ENCODE results near the gene RGPD3.
"Not testable (repeated sequence)": the region's sequence is repeated elsewhere in the genome, so short reads cannot be mapped to it uniquely, and the experiment has no call there.

RGPD3 gene

DNA sequence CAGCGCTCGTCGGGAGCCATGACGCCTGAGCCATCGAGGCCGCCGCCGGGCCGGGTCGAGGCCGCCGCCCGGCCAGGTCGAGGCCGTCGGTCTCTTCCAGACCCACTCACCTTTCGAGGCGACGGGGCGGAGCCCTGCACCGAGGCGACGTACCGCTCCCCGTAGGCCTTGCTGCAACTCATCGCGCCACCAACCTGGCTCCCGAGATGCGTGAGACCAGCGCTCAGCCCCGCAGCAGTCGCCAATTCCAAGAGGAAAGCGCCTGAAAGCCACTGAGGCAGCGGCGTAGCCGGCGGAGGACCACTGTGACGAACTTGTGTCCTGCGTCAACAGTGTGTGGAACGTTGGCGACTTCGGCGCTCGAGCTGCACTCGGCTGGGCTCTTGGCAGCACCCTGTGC, at the start of gene RGPD3:
Gene RGPD3 (minus strand): TSS at position 307 of the 400 bp plus-strand sequence. CDS start 125 bp downstream, at position 182.
- DNase-seq, result not testable (repeated sequence)

DNA sequence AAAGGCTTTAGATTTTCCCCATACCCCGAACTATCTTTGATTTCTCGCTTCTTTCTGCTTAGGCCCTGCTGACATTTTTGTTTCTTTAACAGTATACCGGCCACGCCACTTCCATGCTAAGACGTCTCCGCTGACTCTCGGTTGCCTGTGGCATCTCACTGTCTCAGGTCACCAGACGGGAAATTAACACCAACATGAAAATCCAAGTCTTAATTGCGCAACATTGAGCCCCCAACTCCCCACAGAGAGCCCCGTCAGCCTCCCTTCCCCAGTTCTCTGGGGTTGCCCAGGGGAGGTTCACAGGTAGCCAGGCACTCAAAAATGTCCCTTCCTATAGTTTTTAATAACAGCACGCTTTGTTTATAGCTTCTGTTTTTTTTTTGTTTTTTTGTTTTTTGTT, 49.1 kb upstream of the RGPD3 start:
- no peak for DNase-seq

DNA sequence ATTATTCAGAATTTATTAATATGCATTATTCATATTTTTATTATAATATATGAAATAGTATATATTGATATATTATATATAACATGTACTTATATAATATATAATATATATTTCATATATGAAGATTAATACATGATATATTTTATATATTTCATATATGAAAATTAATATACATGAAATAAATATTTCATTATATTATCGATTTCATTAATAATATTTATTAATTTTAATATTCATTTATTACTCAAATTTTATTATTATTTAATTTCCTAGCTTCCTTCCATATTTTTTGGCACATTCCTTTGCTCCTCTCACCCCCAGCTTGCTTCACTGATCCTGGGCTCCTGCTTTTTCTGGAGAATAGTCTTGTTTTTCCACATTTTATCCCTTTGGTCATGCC, 48.7 kb upstream of the RGPD3 start:
- no peak for DNase-seq

DNA sequence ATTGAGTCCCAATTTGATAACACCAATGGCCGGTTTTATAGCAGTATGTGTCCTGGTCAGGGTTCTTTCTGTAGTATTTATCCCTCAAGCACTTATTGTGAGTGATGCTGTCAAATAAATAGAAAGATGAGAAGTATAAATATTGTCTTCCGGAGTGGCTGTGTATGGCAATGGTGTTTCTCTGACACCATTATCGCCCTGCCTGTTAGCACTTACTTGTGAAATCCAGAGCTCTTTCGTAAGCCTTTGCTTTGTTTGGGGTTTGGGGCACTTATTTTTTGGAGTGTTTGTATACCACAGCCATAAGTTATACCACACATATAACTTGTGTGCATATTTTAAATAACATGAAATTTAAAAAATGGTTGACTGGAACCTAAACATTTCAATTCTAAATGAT, 48.2 kb upstream of the RGPD3 start:
- DNase-seq, result no peak

DNA sequence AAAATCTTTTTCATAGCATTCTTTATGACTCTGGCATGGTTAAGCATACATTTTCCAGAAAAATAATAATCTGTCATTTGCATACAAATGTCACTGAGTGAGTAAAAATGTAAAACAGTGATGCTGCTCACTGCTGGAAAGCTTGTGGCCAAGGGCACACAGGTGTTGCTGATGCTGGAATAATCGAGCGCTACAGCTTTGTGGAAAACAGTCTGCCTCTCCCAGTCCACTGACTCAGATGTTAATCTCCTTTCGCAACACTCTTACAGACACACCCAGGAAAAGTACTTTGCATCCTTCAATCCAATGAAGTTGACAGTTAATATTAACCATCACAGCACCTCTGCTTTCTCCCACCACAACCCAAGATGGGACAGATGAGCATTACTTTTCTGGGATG, 46.6 kb upstream of the RGPD3 start:
- DNase-seq, result not testable (repeated sequence)

- not testable (repeated sequence) for DNase-seq
These were observed 45.2 kb upstream of the RGPD3 start for GRCh38 chr2:106513391-106513790.

DNA sequence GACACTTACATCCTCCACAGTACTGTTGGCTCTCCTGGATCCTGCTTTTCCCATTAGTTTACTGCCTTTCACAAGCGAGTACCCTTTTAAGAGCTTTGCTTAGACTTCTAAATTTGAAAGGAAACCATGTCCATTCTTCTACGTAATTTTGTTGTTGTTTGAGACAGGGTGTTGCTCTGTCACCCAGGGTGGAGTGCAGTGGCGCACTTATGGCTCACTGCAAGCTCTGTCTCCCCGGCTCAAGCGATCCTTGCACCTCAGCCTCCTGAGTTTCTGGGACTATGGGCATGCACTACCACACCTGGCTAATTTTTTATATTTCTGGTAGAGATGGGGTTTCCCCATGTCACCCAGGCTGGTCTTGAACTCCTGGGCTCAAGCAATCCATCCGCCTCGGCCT, 43.7 kb upstream of the RGPD3 start:
- DNase-seq, result not testable (repeated sequence)

- DNase-seq, result peak; percentile 16
These were observed 43.3 kb upstream of the RGPD3 start for GRCh38 chr2:106511476-106511901.

- not testable (repeated sequence) for DNase-seq
These were observed 42.6 kb upstream of the RGPD3 start for GRCh38 chr2:106510791-106511190.

GRCh38 chr2:106509374-106509770, 41.2 kb upstream of the RGPD3 start:
- DNase-seq, result not testable (repeated sequence)

DNA sequence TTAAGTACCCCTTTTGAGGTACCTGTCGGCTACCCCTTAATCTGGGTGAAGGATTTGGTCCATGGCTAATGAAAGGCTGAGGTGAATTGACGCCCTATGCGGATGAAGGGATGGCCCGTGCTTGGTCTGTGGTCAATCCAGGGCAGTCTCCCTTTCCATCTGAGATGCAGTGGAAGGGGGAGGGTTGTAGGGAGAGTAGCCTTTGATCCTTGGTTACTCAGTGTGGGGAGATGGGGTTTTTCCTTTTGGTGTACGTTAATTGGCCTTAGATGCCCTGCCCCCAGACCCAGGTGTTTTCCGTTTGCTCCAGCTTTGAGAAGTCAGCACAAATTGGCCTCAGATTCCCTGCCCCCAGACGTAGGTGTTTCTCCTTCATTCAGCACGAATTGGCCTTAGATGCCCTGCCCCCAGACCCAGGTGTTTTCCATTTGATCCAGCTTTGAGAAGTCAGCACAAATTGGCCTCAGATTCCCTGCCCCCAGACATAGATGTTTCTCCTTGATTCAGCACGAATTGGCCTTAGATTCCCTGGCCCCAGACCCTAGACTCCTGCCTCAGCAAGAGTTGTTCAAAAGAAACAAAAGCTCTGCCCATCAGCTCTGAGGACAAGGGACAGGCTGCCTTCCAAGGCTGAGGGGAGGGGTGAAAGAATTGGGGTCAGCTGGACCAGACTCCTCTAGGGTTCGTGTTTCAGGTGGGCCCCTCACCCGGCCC, 40.6 kb upstream of the RGPD3 start:
- not testable (repeated sequence) for DNase-seq

DNA sequence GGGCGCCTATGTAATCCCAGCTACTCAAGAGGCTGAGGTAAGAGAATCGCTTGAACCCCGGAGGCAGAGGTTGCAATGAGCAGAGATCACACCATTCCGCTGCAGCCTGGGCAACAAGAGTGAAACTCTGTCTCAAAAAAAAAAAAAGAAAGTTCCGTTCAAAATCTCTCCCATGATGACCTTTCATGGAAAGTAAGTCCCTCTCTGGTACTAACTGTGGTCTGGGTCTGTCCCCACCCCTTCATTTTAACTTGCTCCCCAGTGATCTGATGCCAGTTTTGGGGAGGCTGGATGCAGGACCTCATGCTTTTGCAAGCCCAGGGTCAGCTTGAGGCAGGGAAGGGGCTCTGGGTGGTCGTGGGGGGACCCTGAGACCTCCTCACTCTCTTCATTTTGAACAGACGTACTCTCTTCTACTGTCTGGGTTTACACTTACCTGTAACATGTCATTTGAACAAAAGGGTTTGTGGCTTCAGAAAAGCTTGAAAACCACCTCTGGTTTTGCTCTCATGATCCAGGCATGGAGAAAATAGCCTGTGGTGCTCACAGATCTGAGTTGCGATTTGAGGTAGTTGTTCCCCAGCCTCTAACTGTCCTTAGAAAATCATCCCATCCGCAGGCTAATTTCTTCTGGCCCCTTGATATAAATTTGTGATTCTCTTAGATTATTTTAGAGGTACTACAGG, 37.9 kb upstream of the RGPD3 start:
- DNase-seq, result not testable (repeated sequence)

DNA sequence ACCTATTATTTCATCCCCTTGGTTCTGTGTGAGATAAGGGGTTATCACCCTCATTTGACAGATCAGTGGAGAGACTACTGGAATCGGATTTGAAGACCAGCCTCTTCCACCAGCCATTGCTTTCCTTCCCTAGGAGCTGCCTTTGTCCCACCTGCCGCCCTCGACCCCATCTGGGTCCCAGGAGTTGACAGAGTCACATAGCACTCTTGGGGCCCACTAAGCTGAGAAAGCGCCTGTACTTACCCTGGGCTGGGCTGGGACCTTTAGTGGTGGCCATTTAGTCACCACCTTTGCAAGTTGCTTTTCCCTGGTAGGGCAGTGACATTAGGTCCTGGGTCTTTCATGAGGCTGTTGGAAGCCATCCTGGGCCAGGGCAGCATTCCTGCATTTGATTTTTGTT, 36.6 kb upstream of the RGPD3 start:
- not testable (repeated sequence) for DNase-seq

DNA sequence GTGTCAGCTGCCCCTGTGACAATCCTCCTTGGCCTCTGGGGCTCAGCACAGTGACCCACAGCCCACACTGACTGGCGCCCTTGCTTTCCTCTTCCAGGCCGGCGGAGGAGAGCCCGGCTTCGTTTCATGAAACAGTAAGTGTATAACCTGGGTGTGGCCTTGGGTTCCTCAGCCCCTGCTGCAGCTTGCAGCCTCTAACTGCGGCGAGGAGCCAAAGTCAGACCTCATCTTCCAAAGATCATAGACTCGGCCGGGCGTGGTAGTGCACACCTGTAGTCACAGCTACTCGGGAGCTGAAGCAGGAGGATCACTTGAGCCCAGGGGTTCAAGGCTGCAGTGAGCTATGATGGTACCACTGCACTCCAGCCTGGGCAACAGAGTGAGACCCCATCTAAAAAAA, 36.0 kb upstream of the RGPD3 start:
- not testable (repeated sequence) for DNase-seq

DNA sequence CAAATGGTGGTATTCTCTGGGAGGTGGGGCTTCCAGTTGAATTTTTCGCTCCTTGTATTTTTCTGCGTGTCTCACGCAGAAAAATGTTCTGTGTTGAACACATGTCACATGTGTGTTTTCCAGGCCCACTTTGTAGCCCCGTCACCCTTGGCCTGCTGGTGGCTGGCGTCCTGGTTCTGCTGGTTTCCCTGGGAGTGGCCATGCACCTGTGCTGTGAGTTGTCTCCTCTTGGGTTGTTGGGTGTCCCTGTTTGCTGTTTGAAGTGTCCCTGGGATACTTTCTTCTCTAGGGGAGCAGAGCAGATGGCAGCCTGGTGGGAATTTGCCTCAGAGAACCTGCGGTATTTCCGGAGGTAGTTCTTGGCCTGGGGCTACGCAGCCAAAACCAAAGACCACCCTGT, 34.1 kb upstream of the RGPD3 start:
- not testable (repeated sequence) for DNase-seq

DNA sequence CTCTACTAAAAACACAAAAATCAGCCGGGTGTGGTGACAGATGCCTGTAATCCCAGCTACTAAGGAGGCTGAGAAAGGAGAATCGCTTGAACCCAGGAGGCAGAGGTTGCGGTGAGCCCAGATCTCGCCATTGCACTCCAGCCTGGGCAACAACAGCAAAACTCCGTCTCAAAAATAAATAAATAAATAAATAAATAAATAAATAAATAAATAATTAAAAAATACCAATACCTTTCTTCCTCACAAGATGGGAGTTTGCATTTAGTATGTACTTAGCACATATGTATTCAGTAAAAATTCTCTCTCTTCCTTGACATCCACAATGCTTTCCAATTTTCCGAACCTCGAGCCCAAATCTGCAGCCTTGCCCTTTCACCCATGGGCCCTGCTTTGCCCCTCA, 32.1 kb upstream of the RGPD3 start:
- DNase-seq, result not testable (repeated sequence)

- not testable (repeated sequence) for DNase-seq
These were observed 30.3 kb upstream of the RGPD3 start for GRCh38 chr2:106498549-106498948.

DNA sequence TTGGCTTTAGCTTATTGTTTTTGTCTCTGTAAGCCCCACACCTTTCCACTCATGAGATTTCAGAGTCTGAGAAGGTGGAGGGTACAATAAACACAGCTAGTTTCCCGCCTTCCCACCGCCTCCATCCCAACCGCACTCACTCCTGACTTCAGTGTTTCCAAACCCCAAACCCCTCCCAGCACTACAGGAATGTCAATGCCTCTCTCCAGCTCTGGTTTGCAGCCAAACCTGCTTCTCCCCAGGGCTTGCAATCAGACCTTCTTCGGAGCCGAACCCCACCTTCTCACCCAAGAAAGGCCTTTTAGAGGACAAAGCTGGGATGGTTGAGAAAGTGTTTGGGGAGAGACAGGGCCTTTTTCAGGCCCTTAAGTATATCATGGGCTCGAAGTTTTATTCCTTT, 24.7 kb upstream of the RGPD3 start:
- DNase-seq, result not testable (repeated sequence)

DNA sequence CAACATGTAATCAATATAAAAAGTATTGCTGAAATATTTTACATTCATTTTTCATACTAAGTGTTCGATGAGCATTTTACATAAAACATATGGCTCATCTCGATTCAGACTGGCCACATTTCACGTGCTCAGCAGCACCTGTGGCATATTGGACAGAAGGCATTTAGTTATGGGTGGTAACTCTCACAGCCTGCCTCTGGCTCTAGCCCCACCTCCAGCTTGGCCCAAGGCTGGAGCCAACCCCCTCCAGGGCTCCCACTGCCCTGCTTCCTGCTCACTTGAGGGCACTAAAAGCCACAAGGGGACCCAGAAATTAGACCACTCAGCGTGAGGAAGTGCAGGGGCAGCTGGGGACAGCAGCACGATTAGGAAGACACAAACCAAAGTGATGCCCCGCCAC, 24.2 kb upstream of the RGPD3 start:
- not testable (repeated sequence) for DNase-seq

- DNase-seq, result not testable (repeated sequence)
These were observed 21.5 kb upstream of the RGPD3 start for GRCh38 chr2:106489701-106490100.

DNA sequence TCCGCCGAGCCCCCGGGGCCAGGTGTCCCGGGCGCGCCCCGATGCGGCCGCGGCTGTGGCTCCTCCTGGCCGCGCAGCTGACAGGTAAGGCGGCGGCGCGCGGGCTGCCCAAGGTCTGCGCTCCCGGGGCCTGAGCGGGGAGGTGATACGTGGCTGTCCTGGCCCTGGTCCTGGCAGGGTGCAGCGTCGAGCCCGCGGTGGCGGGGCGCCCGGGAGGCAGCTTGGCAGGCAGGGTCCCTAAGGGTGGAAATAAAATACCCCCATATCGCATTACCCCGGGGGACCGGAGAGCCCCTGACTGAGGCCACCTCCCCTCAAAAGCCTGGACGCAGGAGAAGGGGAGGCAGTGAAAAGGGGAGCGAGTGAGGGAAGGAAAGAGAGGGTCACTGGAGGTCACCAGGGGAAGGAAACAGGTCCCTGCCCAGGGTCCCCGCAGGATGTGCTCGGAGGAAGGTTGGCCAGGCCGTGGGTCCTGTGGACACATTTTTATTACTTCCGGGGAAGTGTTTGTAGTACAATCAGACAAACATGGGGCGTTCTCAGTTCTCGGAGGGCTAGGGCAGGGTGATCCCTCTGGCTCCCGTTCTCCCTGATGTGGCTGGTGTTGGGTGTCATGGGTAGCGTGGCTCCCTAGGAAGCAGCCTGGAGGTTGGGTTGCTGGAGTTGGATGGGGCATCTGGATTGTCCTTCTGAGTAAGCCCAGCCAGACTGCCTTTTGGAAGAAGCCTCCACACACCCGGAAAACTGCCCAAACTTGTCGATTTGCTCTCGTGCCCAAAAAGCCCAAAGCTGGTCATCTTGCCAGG, 19.4 kb upstream of the RGPD3 start:
- not testable (repeated sequence) for DNase-seq

DNA sequence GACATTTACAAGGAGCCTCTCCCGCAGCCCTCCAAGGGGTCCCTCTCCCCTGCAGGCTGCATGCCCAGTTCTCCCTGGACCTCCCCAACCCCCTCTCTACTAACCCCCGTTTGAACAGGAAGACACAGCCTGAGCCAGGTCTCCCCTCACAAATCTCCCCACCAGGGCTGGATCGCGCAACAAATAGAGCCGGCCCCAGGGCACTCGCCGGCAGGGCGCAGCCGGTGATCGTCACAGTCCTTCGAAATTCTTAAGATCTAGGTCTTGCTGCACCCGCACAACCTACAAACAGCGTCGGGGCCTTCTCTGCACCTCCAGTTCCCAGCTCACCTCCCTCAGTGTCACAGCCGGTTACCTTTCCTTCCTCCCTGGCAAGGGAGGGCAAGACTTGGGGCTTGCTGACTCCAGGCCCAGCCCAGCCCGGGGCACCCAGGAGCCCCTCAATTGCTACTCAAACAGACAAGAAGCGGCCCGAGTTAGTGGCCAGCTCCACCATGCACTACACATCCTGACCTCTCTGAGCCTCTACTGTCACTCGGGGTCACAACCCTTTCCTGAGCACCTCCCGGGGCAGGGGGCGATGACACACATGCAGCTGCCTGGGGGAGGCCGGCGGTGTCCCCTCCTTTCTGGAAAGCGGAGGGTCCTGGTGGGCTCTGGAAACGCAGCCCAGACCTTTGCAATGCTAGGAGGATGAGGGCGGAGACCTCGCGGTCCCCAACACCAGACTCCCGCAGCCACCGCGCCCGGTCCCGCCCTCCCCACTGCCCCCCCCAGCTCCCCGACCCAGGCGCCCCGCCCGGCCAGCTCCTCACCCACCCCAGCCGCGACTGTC, 18.6 kb upstream of the RGPD3 start, which contains the start of gene CD8B2:
Gene CD8B2 (plus strand): TSS at position 814 of the 835 bp plus-strand sequence. CDS start 63 bp downstream, outside the sequence.
- DNase-seq, result not testable (repeated sequence)

Data from activated naive CD4-positive, alpha-beta T cell treated with anti-CD3 and anti-CD28 coated beads, Interleukin-2, amount 50 U/mL, for 16 hours (primary cell).